ENCODE data around the gene NAT16.

The NAT16 gene

GRCh38 chr7:101170617-101171441 lies 9.3 kb downstream of the NAT16 start:
- DNase-seq, result no peak

- peak; percentile 63 for DNase-seq
Measured at GRCh38 chr7:101169838-101170551, 10.1 kb downstream of the NAT16 start.

- no peak for DNase-seq
Measured at GRCh38 chr7:101169110-101169837, 10.8 kb downstream of the NAT16 start.

GRCh38 chr7:101168412-101169049 lies 11.6 kb downstream of the NAT16 start:
- DNase-seq, result no peak

- DNase-seq, result no peak
Measured at GRCh38 chr7:101167645-101168411, 12.3 kb downstream of the NAT16 start.

GRCh38 chr7:101166909-101167644 lies 13.0 kb downstream of the NAT16 start:
- DNase-seq, result no peak

GRCh38 chr7:101166648-101166908 lies 13.5 kb downstream of the NAT16 start:
- DNase-seq, result no peak

GRCh38 chr7:101165958-101166647 lies 14.0 kb downstream of the NAT16 start:
- peak; percentile 23 for DNase-seq

GRCh38 chr7:101165075-101165957 lies 14.8 kb downstream of the NAT16 start, which contains the start of gene VGF:
TSS of gene VGF (minus strand) at chr7:101165569. CDS start at chr7:101164843, 726 bp downstream.
- DNase-seq, result peak; percentile 91

- no peak for DNase-seq
Measured at GRCh38 chr7:101164071-101164840, 15.8 kb downstream of the NAT16 start.

GRCh38 chr7:101163279-101164070 lies 16.6 kb downstream of the NAT16 start:
- peak; percentile 83 for DNase-seq

GRCh38 chr7:101162551-101163278 lies 17.4 kb downstream of the NAT16 start:
- DNase-seq, result peak; percentile 46

- DNase-seq, result no peak
Measured at GRCh38 chr7:101161692-101162471, 18.2 kb downstream of the NAT16 start.

- no peak for DNase-seq
Measured at GRCh38 chr7:101160910-101161309, 19.2 kb downstream of the NAT16 start.

- DNase-seq, result no peak
Measured at GRCh38 chr7:101159696-101160674, 20.1 kb downstream of the NAT16 start.
